Liver (tissue), 3 donors: Measurements from ENCODE around the gene OR11H6.

Experiments used
- CTCF ChIP-seq: fragments of 150-350 bp; IDR thresholded peaks from 2 replicates; pipeline ENCODE4 v1.5.1; 2017; ENCODE audit warnings: improper control_type of control experiment, low read depth, low read length; ENCODE audit not compliant: missing input control
- EGR1 ChIP-seq, 2 donors: IDR thresholded peaks; 2 replicates each; pipeline ENCODE4 v1.6.1; 2016 to 2018; ENCODE audit warnings: antibody characterized with exemption in 2 of 2, low read depth in 2 of 2
- GABPA ChIP-seq, 2 donors: IDR thresholded peaks in 1 of 2; conservative IDR thresholded peaks in 1 of 2; 2 replicates each; pipeline ENCODE4 v1.6.1; 2016; ENCODE audit warnings: antibody characterized with exemption in 2 of 2, mild to moderate bottlenecking in 1 of 2, moderate library complexity in 1 of 2
- MAX ChIP-seq: IDR thresholded peaks from 2 replicates; pipeline ENCODE4 v1.6.1; 2016; ENCODE audit warnings: antibody characterized with exemption
- SP1 ChIP-seq: IDR thresholded peaks from 2 replicates; pipeline ENCODE4 v1.6.1; 2018; ENCODE audit warnings: antibody characterized with exemption, mild to moderate bottlenecking
- TAF1 ChIP-seq: conservative IDR thresholded peaks from 2 replicates; pipeline ENCODE4 v1.6.1; 2016; ENCODE audit warnings: antibody characterized with exemption, mild to moderate bottlenecking
- TF ChIP-seq, protein P1 (sequence below): IDR thresholded peaks from 2 replicates; pipeline ENCODE4 v1.6.1; 2016; ENCODE audit warnings: antibody characterized with exemption
- TF ChIP-seq, protein P2 (sequence below): IDR thresholded peaks from 2 replicates; pipeline ENCODE4 v1.6.1; 2016; ENCODE audit warnings: antibody characterized with exemption
- donor health status: healthy.
- donor health status: healthy.

- TF ChIP-seq TAF1 = no peak
- TF ChIP-seq CTCF = no peak
- TF ChIP-seq MAX = no peak
- no peak for TF ChIP-seq SP1
- TF ChIP-seq GABPA (IDR thresholded peaks at IDR 0.05 in 1 of 2, conservative IDR thresholded peaks at IDR 0.05 in 1 of 2) = no peak
- no peak for TF ChIP-seq EGR1 (IDR thresholded peaks at IDR 0.05; ENCODE audit: low read depth in 2 of 2)
- TF ChIP-seq, protein P1, sequence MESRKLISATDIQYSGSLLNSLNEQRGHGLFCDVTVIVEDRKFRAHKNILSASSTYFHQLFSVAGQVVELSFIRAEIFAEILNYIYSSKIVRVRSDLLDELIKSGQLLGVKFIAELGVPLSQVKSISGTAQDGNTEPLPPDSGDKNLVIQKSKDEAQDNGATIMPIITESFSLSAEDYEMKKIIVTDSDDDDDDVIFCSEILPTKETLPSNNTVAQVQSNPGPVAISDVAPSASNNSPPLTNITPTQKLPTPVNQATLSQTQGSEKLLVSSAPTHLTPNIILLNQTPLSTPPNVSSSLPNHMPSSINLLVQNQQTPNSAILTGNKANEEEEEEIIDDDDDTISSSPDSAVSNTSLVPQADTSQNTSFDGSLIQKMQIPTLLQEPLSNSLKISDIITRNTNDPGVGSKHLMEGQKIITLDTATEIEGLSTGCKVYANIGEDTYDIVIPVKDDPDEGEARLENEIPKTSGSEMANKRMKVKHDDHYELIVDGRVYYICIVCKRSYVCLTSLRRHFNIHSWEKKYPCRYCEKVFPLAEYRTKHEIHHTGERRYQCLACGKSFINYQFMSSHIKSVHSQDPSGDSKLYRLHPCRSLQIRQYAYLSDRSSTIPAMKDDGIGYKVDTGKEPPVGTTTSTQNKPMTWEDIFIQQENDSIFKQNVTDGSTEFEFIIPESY = no peak
- TF ChIP-seq, protein P2, sequence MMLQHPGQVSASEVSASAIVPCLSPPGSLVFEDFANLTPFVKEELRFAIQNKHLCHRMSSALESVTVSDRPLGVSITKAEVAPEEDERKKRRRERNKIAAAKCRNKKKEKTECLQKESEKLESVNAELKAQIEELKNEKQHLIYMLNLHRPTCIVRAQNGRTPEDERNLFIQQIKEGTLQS = no peak
Measured at GRCh38 chr14:20191396-20191795, 32.1 kb upstream of the OR11H6 start.
